ENCODE results near the gene PTPRU.

PTPRU gene

DNA sequence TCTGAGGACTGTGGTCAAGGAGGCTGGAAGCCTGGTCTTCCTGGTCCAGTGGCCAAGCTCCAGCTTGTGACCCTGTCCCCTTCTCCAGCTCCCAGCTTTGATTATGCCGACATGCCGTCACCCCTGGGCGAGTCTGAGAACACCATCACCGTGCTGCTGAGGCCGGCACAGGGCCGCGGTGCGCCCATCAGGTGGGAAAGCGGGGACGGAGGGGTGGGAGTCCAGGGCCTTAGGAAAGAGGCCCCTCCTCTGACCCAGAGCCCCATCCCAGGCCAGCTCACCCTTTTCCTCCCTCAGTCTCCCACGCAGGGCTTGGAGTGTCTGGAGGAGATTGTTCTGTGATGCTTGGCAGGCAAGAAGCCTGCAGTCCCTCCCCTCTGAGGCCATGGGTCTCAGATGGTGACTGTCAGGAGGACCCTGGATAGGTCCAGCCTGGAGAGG lies 43.6 kb downstream of the PTPRU start:
- H3K9ac ChIP-seq (ENCODE audit: low read length) = no peak overlapping the region
- H3K36me3 ChIP-seq (replicated peaks; ENCODE audit: insufficient read depth, low read length) = no peaks in the 10 kb centered on the region
- no peak overlapping the region for H2AFZ ChIP-seq (ENCODE audit: low read length)
- no peak overlapping the region for H3K4me2 ChIP-seq (ENCODE audit: low read depth, low read length)
- no peaks in the 10 kb centered on the region for H3K4me1 ChIP-seq (ENCODE audit: low read length)
- no peaks in the 10 kb centered on the region for H4K20me1 ChIP-seq (ENCODE audit: insufficient read depth, low read length)
- no peaks in the 10 kb centered on the region for H3K9me3 ChIP-seq (replicated peaks; ENCODE audit: insufficient read depth, low read length)
- H3K27me3 ChIP-seq (replicated peaks; ENCODE audit: insufficient read depth, low read length) = peaks cover 86% of the 10 kb centered on the region
- no peaks in the 10 kb centered on the region for H3K9me2 ChIP-seq (replicated peaks; ENCODE audit: insufficient read depth, low read length)
- H3K27ac ChIP-seq (ENCODE audit: low read length) = no peak overlapping the region
- no peak overlapping the region for H3K4me3 ChIP-seq (ENCODE audit: low read length)
- no peaks in the 10 kb centered on the region for H3F3A ChIP-seq (ENCODE audit: insufficient read depth, low read length)
- DNase-seq = no peak
- TF ChIP-seq EZH2phosphoT487 (IDR thresholded peaks at IDR 0.05; ENCODE audit: low read length) (no peak), EZH2 (optimal IDR thresholded peaks at IDR 0.05; ENCODE audit: low read depth, low read length) (no peak)
- TF ChIP-seq, protein P1, sequence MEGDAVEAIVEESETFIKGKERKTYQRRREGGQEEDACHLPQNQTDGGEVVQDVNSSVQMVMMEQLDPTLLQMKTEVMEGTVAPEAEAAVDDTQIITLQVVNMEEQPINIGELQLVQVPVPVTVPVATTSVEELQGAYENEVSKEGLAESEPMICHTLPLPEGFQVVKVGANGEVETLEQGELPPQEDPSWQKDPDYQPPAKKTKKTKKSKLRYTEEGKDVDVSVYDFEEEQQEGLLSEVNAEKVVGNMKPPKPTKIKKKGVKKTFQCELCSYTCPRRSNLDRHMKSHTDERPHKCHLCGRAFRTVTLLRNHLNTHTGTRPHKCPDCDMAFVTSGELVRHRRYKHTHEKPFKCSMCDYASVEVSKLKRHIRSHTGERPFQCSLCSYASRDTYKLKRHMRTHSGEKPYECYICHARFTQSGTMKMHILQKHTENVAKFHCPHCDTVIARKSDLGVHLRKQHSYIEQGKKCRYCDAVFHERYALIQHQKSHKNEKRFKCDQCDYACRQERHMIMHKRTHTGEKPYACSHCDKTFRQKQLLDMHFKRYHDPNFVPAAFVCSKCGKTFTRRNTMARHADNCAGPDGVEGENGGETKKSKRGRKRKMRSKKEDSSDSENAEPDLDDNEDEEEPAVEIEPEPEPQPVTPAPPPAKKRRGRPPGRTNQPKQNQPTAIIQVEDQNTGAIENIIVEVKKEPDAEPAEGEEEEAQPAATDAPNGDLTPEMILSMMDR (IDR thresholded peaks at IDR 0.05; ENCODE audit: low read length) = no peak
- H3K79me2 ChIP-seq (ENCODE audit: low read length) = no peaks in the 10 kb centered on the region

DNA sequence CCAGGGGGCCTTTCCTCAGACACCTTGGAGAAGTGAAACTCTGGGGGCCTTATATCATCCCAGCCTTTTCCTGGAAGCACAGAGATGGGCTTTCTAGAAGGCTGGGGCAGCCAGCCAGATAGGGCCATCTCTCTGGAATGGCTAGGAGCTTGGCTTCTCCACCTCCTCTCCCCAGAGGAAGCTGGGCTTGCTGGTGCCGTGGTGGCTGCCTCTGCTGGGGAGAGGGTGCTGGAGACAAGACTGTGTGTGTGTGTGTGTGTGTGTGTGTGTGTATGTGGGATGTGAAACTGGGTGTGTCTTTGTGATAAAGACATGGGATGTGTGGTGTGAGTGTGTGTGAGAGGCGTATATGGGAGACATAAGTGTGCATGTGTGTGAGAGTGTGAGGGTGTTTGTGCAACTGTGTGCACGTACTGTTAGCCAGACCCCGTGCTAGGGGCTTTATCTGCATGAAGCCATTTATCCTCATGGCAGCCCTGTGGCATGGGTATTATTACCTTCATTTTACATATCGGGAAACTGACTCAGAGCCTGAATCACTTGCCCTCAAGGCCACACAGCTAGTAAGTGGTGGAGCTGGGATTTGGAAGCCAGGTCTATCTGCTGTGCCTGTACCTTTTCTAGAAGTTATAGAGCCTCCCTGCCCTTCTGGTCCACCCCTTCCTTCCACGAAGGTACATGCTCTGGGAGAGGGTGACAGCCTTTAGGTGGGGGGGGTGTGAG lies 44.2 kb downstream of the PTPRU start:
- H3K4me2 ChIP-seq (ENCODE audit: low read depth, low read length) = no peak overlapping the region
- H3K9me2 ChIP-seq (replicated peaks; ENCODE audit: insufficient read depth, low read length) = no peaks in the 10 kb centered on the region
- no peaks in the 10 kb centered on the region for H4K20me1 ChIP-seq (ENCODE audit: insufficient read depth, low read length)
- peaks cover 80% of the 10 kb centered on the region for H3K27me3 ChIP-seq (replicated peaks; ENCODE audit: insufficient read depth, low read length)
- H3K36me3 ChIP-seq (replicated peaks; ENCODE audit: insufficient read depth, low read length) = no peaks in the 10 kb centered on the region
- no peaks in the 10 kb centered on the region for H3K9me3 ChIP-seq (replicated peaks; ENCODE audit: insufficient read depth, low read length)
- no peaks in the 10 kb centered on the region for H3F3A ChIP-seq (ENCODE audit: insufficient read depth, low read length)
- no peak overlapping the region for H3K4me3 ChIP-seq (ENCODE audit: low read length)
- H3K79me2 ChIP-seq (ENCODE audit: low read length) = no peaks in the 10 kb centered on the region
- DNase-seq = no peak
- no peak overlapping the region for H2AFZ ChIP-seq (ENCODE audit: low read length)
- no peaks in the 10 kb centered on the region for H3K4me1 ChIP-seq (ENCODE audit: low read length)
- H3K9ac ChIP-seq (ENCODE audit: low read length) = no peak overlapping the region
- H3K27ac ChIP-seq (ENCODE audit: low read length) = no peak overlapping the region
- TF ChIP-seq EZH2 (optimal IDR thresholded peaks at IDR 0.05; ENCODE audit: low read depth, low read length) (no peak), EZH2phosphoT487 (IDR thresholded peaks at IDR 0.05; ENCODE audit: low read length) (no peak)
- TF ChIP-seq, protein P1 (IDR thresholded peaks at IDR 0.05; ENCODE audit: low read length) = no peak

DNA sequence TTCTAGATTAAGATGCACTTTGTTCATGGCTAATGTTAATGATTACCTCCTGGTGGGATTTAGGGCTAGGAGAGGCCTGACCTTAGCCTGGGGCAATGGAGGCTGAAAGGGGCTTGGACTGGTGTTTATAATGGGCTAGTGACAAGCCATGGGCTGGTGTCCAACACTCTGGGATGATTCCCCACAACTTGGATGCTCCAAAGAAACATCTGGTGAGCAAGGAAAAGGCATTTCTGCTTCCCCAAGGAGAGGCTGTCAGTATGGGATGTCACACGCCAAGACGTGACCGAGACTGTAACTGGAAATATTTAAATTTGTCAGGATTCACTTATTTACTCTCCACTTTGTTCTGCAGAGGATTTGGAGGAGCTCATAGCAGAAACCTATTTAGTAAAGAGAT lies 45.2 kb downstream of the PTPRU start:
- Histone ChIP-seq H4K20me1 (ENCODE audit: insufficient read depth, low read length) (no peaks in the 10 kb centered on the region), H3K36me3 (replicated peaks; ENCODE audit: insufficient read depth, low read length) (no peaks in the 10 kb centered on the region), H3K27me3 (replicated peaks; ENCODE audit: insufficient read depth, low read length) (peaks cover 70% of the 10 kb centered on the region), H2AFZ (ENCODE audit: low read length) (no peak overlapping the region), H3F3A (ENCODE audit: insufficient read depth, low read length) (no peaks in the 10 kb centered on the region), H3K4me1 (ENCODE audit: low read length) (no peaks in the 10 kb centered on the region), H3K9me3 (replicated peaks; ENCODE audit: insufficient read depth, low read length) (no peaks in the 10 kb centered on the region), H3K4me2 (ENCODE audit: low read depth, low read length) (no peak overlapping the region), H3K9ac (ENCODE audit: low read length) (no peak overlapping the region), H3K4me3 (ENCODE audit: low read length) (no peak overlapping the region), H3K79me2 (ENCODE audit: low read length) (no peaks in the 10 kb centered on the region), H3K27ac (ENCODE audit: low read length) (no peak overlapping the region), H3K9me2 (replicated peaks; ENCODE audit: insufficient read depth, low read length) (no peaks in the 10 kb centered on the region)
- DNase-seq = no peak
- TF ChIP-seq EZH2 (optimal IDR thresholded peaks at IDR 0.05; ENCODE audit: low read depth, low read length) (no peak), EZH2phosphoT487 (IDR thresholded peaks at IDR 0.05; ENCODE audit: low read length) (no peak)
- TF ChIP-seq, protein P1 (IDR thresholded peaks at IDR 0.05; ENCODE audit: low read length) = no peak
